Measurements from ENCODE around the gene STARD7.

STARD7 gene

DNA sequence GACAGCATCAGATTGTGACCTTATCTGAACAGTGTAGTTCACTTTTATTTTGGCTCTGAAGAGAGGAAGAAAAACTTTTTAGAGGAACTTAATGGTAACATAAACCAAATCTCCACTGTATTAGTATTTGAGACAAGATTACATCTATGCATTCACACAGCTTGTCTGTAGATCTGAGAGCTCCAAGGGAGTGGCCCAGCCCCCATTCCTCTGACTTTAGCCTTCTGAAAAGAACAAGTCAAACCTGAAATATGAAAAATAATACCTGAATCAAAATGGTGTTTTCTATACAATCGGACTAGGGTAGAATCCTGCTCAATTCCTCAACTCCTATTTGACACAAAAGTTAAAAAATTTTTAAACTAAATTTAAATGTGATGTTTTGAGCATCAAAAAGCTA lies 23.1 kb downstream of the STARD7 start:
- H3K9me2 ChIP-seq (replicated peaks; ENCODE audit: low read depth, low read length), result no peaks in the 10 kb centered on the region
- no peaks in the 10 kb centered on the region for H4K20me1 ChIP-seq (ENCODE audit: insufficient read depth, low read length, poor library complexity, severe bottlenecking)
- H3K27me3 ChIP-seq (ENCODE audit: insufficient read depth, low read length, poor library complexity, severe bottlenecking), result no peaks in the 10 kb centered on the region
- H3K9ac ChIP-seq (ENCODE audit: low read depth, low read length, poor library complexity, severe bottlenecking), result no peak overlapping the region
- H3K79me2 ChIP-seq (ENCODE audit: insufficient read depth, low read length), result no peaks in the 10 kb centered on the region
- H3K36me3 ChIP-seq (ENCODE audit: insufficient read depth, low read length), result peaks cover 53% of the 10 kb centered on the region
- H3F3A ChIP-seq (ENCODE audit: low read depth), result peaks cover 5% of the 10 kb centered on the region; the same call in 1 of the 2 replicates
- no peak overlapping the region for H3K4me2 ChIP-seq (ENCODE audit: low read depth, low read length, poor library complexity, severe bottlenecking)
- TF ChIP-seq, protein P1, sequence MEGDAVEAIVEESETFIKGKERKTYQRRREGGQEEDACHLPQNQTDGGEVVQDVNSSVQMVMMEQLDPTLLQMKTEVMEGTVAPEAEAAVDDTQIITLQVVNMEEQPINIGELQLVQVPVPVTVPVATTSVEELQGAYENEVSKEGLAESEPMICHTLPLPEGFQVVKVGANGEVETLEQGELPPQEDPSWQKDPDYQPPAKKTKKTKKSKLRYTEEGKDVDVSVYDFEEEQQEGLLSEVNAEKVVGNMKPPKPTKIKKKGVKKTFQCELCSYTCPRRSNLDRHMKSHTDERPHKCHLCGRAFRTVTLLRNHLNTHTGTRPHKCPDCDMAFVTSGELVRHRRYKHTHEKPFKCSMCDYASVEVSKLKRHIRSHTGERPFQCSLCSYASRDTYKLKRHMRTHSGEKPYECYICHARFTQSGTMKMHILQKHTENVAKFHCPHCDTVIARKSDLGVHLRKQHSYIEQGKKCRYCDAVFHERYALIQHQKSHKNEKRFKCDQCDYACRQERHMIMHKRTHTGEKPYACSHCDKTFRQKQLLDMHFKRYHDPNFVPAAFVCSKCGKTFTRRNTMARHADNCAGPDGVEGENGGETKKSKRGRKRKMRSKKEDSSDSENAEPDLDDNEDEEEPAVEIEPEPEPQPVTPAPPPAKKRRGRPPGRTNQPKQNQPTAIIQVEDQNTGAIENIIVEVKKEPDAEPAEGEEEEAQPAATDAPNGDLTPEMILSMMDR (conservative IDR thresholded peaks at IDR 0.05; ENCODE audit: low read length), result no peak
- TF ChIP-seq EZH2phosphoT487 (IDR thresholded peaks at IDR 0.05; ENCODE audit: borderline replicate concordance), result no peak
- no peak overlapping the region for H3K4me3 ChIP-seq (ENCODE audit: low read length, poor library complexity, severe bottlenecking)
- peaks cover 5% of the 10 kb centered on the region for H3K4me1 ChIP-seq (ENCODE audit: insufficient read depth, low read length, poor library complexity, severe bottlenecking)
- no peak overlapping the region for H2AFZ ChIP-seq (ENCODE audit: low read length)
- no peaks in the 10 kb centered on the region for H3K9me3 ChIP-seq (ENCODE audit: insufficient read depth, low read depth, low read length)

DNA sequence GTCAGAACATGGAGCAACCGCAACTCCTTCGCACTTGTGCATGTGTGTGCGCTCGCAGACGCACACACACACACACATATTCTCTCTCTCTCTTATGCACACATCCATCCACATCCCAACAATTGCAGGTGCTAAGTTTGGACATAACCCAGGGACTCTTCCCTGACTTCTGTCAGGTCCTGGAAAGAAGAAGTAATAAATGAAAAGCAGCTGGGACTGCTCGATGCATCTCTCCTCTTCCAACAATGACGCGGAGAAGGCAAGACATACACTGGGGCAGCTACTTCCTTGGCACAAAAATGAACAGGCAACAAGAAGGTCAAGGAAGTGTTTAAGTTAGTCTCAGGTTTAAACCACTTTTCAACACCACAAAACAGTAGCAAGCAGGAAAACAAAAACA lies 23.6 kb downstream of the STARD7 start:
- H3K79me2 ChIP-seq (ENCODE audit: insufficient read depth, low read length), result no peaks in the 10 kb centered on the region
- no peak overlapping the region for H3K4me3 ChIP-seq (ENCODE audit: low read length, poor library complexity, severe bottlenecking)
- no peak overlapping the region for H3K9ac ChIP-seq (ENCODE audit: low read depth, low read length, poor library complexity, severe bottlenecking)
- no peak overlapping the region for H2AFZ ChIP-seq (ENCODE audit: low read length)
- H3K9me2 ChIP-seq (replicated peaks; ENCODE audit: low read depth, low read length), result no peaks in the 10 kb centered on the region
- no peaks in the 10 kb centered on the region for H3K27me3 ChIP-seq (ENCODE audit: insufficient read depth, low read length, poor library complexity, severe bottlenecking)
- no peaks in the 10 kb centered on the region for H3K9me3 ChIP-seq (ENCODE audit: insufficient read depth, low read depth, low read length)
- peaks cover 5% of the 10 kb centered on the region for H3K4me1 ChIP-seq (ENCODE audit: insufficient read depth, low read length, poor library complexity, severe bottlenecking)
- peaks cover 5% of the 10 kb centered on the region; the same call in 1 of the 2 replicates for H3F3A ChIP-seq (ENCODE audit: low read depth)
- TF ChIP-seq, protein P1 (conservative IDR thresholded peaks at IDR 0.05; ENCODE audit: low read length), result no peak
- no peak for TF ChIP-seq EZH2phosphoT487 (IDR thresholded peaks at IDR 0.05; ENCODE audit: borderline replicate concordance)
- peaks cover 48% of the 10 kb centered on the region for H3K36me3 ChIP-seq (ENCODE audit: insufficient read depth, low read length)
- H4K20me1 ChIP-seq (ENCODE audit: insufficient read depth, low read length, poor library complexity, severe bottlenecking), result no peaks in the 10 kb centered on the region
- H3K4me2 ChIP-seq (ENCODE audit: low read depth, low read length, poor library complexity, severe bottlenecking), result no peak overlapping the region

DNA sequence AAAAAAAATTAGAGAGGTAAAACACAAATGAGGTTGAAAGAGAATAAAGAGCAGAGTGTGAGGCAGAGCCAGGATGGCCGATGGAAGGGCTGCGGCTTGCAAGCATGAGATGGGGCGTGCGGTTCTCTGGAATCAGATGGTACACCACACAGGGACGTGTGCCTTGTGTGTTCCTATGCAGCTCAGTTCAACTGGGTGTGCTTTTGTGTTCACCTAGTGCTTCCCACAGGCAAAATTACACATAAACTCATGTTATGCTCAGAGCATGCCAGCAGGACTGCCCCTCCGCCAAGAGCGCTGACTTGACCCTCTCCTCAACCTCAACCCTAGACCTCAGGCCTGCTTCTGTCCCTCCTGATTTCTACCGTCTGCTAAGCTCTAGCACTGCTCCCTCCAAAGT lies 24.4 kb downstream of the STARD7 start:
- TF ChIP-seq EZH2phosphoT487 (IDR thresholded peaks at IDR 0.05; ENCODE audit: borderline replicate concordance), result no peak
- TF ChIP-seq, protein P1 (conservative IDR thresholded peaks at IDR 0.05; ENCODE audit: low read length), result no peak
- H3K36me3 ChIP-seq (ENCODE audit: insufficient read depth, low read length), result peaks cover 45% of the 10 kb centered on the region
- H3K4me1 ChIP-seq (ENCODE audit: insufficient read depth, low read length, poor library complexity, severe bottlenecking), result peaks cover 5% of the 10 kb centered on the region
- no peaks in the 10 kb centered on the region for H4K20me1 ChIP-seq (ENCODE audit: insufficient read depth, low read length, poor library complexity, severe bottlenecking)
- H3K9me2 ChIP-seq (replicated peaks; ENCODE audit: low read depth, low read length), result no peaks in the 10 kb centered on the region
- H3K79me2 ChIP-seq (ENCODE audit: insufficient read depth, low read length), result no peaks in the 10 kb centered on the region
- H3K27me3 ChIP-seq (ENCODE audit: insufficient read depth, low read length, poor library complexity, severe bottlenecking), result no peaks in the 10 kb centered on the region
- no peak overlapping the region for H3K9ac ChIP-seq (ENCODE audit: low read depth, low read length, poor library complexity, severe bottlenecking)
- no peak overlapping the region for H2AFZ ChIP-seq (ENCODE audit: low read length)
- no peaks in the 10 kb centered on the region for H3K9me3 ChIP-seq (ENCODE audit: insufficient read depth, low read depth, low read length)
- H3K4me2 ChIP-seq (ENCODE audit: low read depth, low read length, poor library complexity, severe bottlenecking), result no peak overlapping the region
- H3F3A ChIP-seq (ENCODE audit: low read depth), result peaks cover 5% of the 10 kb centered on the region; the same call in 1 of the 2 replicates
- no peak overlapping the region for H3K4me3 ChIP-seq (ENCODE audit: low read length, poor library complexity, severe bottlenecking)

Measured in Loucy (cell line).